ENCODE measurements around the gene BTBD10.

The BTBD10 gene

GRCh38 chr11:13462901-13463778 lies at the start of gene BTBD10:
TSS of gene BTBD10 (minus strand) at chr11:13463222. CDS start at chr11:13445124, 18,098 bp downstream.
- DNase-seq = peak; percentile 97

- DNase-seq = no peak
Measured at GRCh38 chr11:13503393-13503792, 40.4 kb upstream of the BTBD10 start.

GRCh38 chr11:13502492-13502891 lies 39.5 kb upstream of the BTBD10 start:
- no peak for DNase-seq

- DNase-seq = no peak
Measured at GRCh38 chr11:13495929-13496328, 32.9 kb upstream of the BTBD10 start, which contains the start of gene PTH. TSS of gene PTH (minus strand) at chr11:13495997. CDS start at chr11:13492855, 3,142 bp downstream.

- DNase-seq = no peak
Measured at GRCh38 chr11:13494051-13494450, 31.0 kb upstream of the BTBD10 start.

GRCh38 chr11:13487661-13488030 lies 24.6 kb upstream of the BTBD10 start:
- no peak for DNase-seq

- peak; percentile 45 for DNase-seq
Measured at GRCh38 chr11:13486926-13487660, 24.1 kb upstream of the BTBD10 start.

- no peak for DNase-seq
Measured at GRCh38 chr11:13480198-13480597, 17.2 kb upstream of the BTBD10 start.

- DNase-seq = no peak
Measured at GRCh38 chr11:13479688-13480087, 16.7 kb upstream of the BTBD10 start.

GRCh38 chr11:13475091-13475490 lies 12.1 kb upstream of the BTBD10 start:
- no peak for DNase-seq

GRCh38 chr11:13473013-13473722 lies 10.1 kb upstream of the BTBD10 start:
- DNase-seq = no peak

GRCh38 chr11:13468750-13469149 lies 5.7 kb upstream of the BTBD10 start:
- DNase-seq = no peak

GRCh38 chr11:13465909-13466371 lies 2.9 kb upstream of the BTBD10 start:
- peak; percentile 30 for DNase-seq

- DNase-seq = peak; percentile 19
Measured at GRCh38 chr11:13463779-13464290, 813 bp upstream of the BTBD10 start.

- DNase-seq = peak; percentile 56
Measured at GRCh38 chr11:13462311-13462900, 616 bp downstream of the BTBD10 start.

GRCh38 chr11:13461291-13461690 lies 1.7 kb downstream of the BTBD10 start:
- no peak for DNase-seq

GRCh38 chr11:13450832-13451397 lies 12.1 kb downstream of the BTBD10 start:
- DNase-seq = no peak

- DNase-seq = no peak
Measured at GRCh38 chr11:13449522-13449921, 13.5 kb downstream of the BTBD10 start.

- peak; percentile 54 for DNase-seq
Measured at GRCh38 chr11:13448876-13449275, 14.1 kb downstream of the BTBD10 start.

- no peak for DNase-seq
Measured at GRCh38 chr11:13446444-13446843, 16.6 kb downstream of the BTBD10 start.

GRCh38 chr11:13445588-13445987 lies 17.4 kb downstream of the BTBD10 start:
- no peak for DNase-seq
